ENCODE results near the gene ETFRF1.

ETFRF1 gene

DNA sequence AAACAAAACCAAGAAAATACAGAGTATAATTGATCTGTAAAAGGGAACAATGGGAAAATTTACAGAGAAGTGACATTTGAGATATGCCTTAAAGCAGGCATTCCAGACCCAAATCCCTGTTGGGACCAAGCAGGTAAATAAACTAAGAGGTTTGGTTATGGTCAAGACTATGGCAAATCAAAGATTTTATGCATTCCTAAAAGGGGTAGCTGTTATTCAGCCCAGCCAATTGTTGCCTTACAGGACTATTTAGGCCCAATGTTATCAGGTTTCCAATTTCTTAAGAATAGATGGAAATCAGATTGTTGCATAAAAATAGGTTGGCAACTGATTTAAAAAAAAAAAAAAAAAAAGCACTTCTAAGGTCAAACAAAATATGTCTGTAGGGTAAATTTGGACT is 5.4 kb upstream of the ETFRF1 start:
- DNase-seq (ENCODE audit: low read depth in 2 of 2) = no peak

DNA sequence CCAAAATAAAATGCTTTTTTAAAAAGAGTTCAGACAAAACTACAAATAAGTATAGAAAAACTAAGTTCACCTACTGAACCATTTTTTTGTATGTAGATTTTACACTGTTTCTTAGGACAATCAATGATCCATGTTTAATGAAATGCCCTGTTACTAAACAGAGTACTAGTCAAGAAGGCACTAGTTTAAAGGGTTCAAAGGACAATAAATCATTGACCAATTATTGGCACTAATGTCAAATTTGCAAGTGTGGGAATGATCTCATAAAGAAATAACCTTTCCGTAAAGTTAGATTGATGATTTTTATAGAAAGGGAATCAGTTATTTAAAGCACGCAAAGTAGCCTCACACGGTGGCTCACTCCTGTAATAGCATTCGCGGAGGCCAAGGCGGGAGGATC is 4.2 kb upstream of the ETFRF1 start:
- TF ChIP-seq, protein P1, sequence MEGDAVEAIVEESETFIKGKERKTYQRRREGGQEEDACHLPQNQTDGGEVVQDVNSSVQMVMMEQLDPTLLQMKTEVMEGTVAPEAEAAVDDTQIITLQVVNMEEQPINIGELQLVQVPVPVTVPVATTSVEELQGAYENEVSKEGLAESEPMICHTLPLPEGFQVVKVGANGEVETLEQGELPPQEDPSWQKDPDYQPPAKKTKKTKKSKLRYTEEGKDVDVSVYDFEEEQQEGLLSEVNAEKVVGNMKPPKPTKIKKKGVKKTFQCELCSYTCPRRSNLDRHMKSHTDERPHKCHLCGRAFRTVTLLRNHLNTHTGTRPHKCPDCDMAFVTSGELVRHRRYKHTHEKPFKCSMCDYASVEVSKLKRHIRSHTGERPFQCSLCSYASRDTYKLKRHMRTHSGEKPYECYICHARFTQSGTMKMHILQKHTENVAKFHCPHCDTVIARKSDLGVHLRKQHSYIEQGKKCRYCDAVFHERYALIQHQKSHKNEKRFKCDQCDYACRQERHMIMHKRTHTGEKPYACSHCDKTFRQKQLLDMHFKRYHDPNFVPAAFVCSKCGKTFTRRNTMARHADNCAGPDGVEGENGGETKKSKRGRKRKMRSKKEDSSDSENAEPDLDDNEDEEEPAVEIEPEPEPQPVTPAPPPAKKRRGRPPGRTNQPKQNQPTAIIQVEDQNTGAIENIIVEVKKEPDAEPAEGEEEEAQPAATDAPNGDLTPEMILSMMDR (IDR thresholded peaks at IDR 0.05; ENCODE audit: low read depth, low read length) = no peak
- no peak for DNase-seq (ENCODE audit: low read depth in 2 of 2)
- no peak overlapping the region for H3K4me3 ChIP-seq (replicated peaks in 1 of 2; ENCODE audit: low read depth in 2 of 2, low read length in 2 of 2)

More for the DNA sequence above, 5.4 kb upstream of the ETFRF1 start:
- H3K4me3 ChIP-seq (replicated peaks in 1 of 2; ENCODE audit: low read depth in 2 of 2, low read length in 2 of 2) = no peak overlapping the region
- TF ChIP-seq, protein P1 (IDR thresholded peaks at IDR 0.05; ENCODE audit: low read depth, low read length) = no peak

DNA sequence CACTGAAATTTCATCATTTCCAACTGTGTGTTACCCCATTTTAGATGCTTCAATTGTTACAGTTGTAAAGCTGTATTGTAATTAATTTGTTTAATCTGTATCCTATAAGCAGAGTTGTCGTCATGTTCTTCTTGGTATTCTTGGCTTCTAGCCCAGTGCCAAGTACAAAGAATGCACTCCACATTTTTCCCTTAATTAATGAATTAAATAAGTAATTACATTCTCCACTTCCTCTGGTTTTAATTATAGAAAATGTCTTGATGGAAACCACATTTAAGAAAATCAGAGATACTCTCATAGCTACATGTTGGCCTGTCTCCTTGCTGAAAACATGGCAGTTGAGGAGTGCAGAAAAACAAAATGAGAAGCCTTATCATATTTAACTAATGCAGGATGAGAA is 823 bp upstream of the ETFRF1 start:
- TF ChIP-seq, protein P1 (IDR thresholded peaks at IDR 0.05; ENCODE audit: low read depth, low read length) = no peak
- DNase-seq (ENCODE audit: low read depth in 2 of 2) = no peak
- no peak overlapping the region for H3K4me3 ChIP-seq (replicated peaks in 1 of 2; ENCODE audit: low read depth in 2 of 2, low read length in 2 of 2)

DNA sequence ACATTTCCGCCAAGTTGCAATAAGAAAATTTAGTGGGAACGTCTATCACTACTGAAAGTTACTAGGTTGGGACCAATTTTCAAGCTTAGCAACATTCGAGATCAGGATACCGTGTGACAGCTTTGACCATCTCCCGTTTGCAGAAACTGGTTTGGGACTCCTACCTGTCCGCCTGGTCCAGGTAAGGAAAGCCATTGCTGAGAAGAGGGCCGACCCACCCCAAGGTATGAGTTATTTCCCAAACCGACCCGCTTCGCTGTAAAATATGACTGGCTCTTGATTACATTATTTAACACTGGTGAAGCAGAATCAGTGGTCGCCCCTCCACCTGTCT is 348 bp upstream of the ETFRF1 start:
- peak overlapping the region; percentile 82 to 84 for H3K4me3 ChIP-seq (replicated peaks in 1 of 2; ENCODE audit: low read depth in 2 of 2, low read length in 2 of 2)
- DNase-seq (ENCODE audit: low read depth in 2 of 2) = no peak
- TF ChIP-seq, protein P1 (IDR thresholded peaks at IDR 0.05; ENCODE audit: low read depth, low read length) = no peak

DNA sequence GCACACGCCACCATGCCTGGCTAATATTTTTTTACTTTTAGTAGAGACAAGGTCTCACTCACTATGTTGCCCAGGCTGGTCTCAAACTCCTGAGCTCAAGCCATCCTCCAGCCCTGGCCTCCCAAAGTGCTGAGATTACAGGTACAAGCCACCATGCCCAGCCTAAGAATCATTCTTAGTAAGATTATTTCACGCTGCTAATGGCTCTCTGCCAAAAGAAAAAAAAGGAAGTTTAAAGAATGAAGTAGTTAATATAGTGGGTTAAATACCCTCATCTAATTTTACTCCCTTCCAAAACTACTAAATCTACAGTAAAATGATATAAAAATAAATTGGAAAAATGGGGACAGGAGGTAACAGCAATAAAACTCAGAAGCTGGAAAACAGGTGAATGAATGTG is 2.6 kb downstream of the ETFRF1 start:
- TF ChIP-seq, protein P1 (IDR thresholded peaks at IDR 0.05; ENCODE audit: low read depth, low read length) = no peak
- no peak overlapping the region for H3K4me3 ChIP-seq (replicated peaks in 1 of 2; ENCODE audit: low read depth in 2 of 2, low read length in 2 of 2)
- no peak for DNase-seq (ENCODE audit: low read depth in 2 of 2)

DNA sequence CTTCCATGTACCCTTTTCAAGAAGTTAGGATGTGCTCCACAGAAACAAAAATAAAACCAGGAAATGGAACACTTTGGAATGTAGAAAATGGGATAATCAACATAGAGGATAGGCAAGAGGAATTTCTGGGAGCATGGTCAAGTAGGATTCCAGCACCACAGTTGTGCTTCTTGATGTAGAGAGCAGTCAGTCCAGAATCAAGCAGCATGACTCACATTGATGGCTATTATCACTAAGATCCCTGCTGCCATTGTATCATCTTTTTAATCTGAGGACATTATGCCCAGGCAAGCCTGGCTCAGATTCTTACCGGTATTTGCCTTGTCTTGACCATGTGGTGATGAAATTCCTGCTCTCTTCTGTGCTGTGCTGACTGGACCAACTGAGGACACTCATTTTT is 5.7 kb downstream of the ETFRF1 start:
- peak in 1 of 2 donors; percentile 34 for DNase-seq (ENCODE audit: low read depth in 2 of 2)
- no peak overlapping the region for H3K4me3 ChIP-seq (replicated peaks in 1 of 2; ENCODE audit: low read depth in 2 of 2, low read length in 2 of 2)
- TF ChIP-seq, protein P1 (IDR thresholded peaks at IDR 0.05; ENCODE audit: low read depth, low read length) = no peak

DNA sequence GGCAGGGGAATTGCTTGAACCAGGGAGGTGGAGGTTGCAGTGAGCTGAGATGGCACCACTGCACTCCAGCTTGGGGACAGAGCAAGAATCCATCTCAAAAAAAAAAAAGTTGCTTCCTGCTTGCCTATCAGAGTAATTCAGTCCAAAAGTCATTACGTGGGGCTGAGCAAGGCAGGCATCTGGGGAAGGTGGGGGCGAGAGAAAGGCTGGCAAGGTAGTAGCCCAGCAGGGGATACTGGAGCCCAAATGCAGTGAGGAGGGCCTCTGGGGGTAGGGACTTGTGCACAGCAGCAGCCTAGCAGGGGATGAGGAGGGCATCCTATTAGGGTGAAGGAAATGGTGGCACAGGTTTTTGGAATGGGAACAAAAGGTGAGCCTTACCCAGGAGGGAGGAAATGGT is 7.1 kb downstream of the ETFRF1 start:
- TF ChIP-seq, protein P1 (IDR thresholded peaks at IDR 0.05; ENCODE audit: low read depth, low read length) = no peak
- H3K4me3 ChIP-seq (replicated peaks in 1 of 2; ENCODE audit: low read depth in 2 of 2, low read length in 2 of 2) = no peak overlapping the region
- DNase-seq (ENCODE audit: low read depth in 2 of 2) = no peak

All from cardiac fibroblast (primary cell).